ENCODE data around the gene CSF3R.

GRCh38 chr1:36515315-36516138 lies 32.8 kb upstream of the CSF3R start:
- TF ChIP-seq, protein P1, sequence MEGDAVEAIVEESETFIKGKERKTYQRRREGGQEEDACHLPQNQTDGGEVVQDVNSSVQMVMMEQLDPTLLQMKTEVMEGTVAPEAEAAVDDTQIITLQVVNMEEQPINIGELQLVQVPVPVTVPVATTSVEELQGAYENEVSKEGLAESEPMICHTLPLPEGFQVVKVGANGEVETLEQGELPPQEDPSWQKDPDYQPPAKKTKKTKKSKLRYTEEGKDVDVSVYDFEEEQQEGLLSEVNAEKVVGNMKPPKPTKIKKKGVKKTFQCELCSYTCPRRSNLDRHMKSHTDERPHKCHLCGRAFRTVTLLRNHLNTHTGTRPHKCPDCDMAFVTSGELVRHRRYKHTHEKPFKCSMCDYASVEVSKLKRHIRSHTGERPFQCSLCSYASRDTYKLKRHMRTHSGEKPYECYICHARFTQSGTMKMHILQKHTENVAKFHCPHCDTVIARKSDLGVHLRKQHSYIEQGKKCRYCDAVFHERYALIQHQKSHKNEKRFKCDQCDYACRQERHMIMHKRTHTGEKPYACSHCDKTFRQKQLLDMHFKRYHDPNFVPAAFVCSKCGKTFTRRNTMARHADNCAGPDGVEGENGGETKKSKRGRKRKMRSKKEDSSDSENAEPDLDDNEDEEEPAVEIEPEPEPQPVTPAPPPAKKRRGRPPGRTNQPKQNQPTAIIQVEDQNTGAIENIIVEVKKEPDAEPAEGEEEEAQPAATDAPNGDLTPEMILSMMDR (IDR thresholded peaks at IDR 0.05): no peak
- no peak for TF ChIP-seq POLR2AphosphoS5 (IDR thresholded peaks at IDR 0.05)
- no peak for TF ChIP-seq EP300 (IDR thresholded peaks at IDR 0.05)

Measured in suprapubic skin (tissue), 4 donors.